ENCODE results near the gene NUDT1. TPM values are rescaled to one million over a fixed set of nuclear protein-coding genes. Genes with fewer than 3 reads are reported as not detected.

The NUDT1 gene
- total RNA-seq, 4 donors from 2014 or later: 4.2 to 23.6 (median 9.5) TPM; not detected in 1

Other genes starting within 250 kb of the NUDT1 start
- 10 to 100 TPM in 3 of 4 donors, 1 to 10 TPM in 1; 8.0 to 52.7 (median 26.7) TPM for gene MAD1L1, start 9.3 kb upstream of the NUDT1 start, total RNA-seq
- 10 to 100 TPM in 3 of 4 donors, 1 to 10 TPM in 1; 2.2 to 15.3 (median 12.7) TPM for gene MRM2, start within 50 bp of the NUDT1 start, total RNA-seq
- gene SNX8, start 72.2 kb downstream of the NUDT1 start, total RNA-seq: 10 to 100 TPM in 2 of 4 donors, 1 to 10 TPM in 2; 3.8 to 27.3 (median 9.2) TPM
- 100 to 1,000 TPM in 1 of 4 donors, 10 to 100 TPM in 3; 75.4 to 201 (median 90.6) TPM for gene EIF3B, start 112.6 kb downstream of the NUDT1 start, total RNA-seq
- 100 to 1,000 TPM in 1 of 4 donors, 10 to 100 TPM in 2, 1 to 10 TPM in 1; 7.6 to 136 (median 13.6) TPM for gene CHST12, start 161.4 kb downstream of the NUDT1 start, total RNA-seq
- not detected for gene GRIFIN, start 234.2 kb downstream of the NUDT1 start, total RNA-seq

Measured in transverse colon (tissue), 4 donors.